K562 (cell line): ENCODE measurements around the gene GLRX. TPM values are rescaled to one million over a fixed set of nuclear protein-coding genes. Genes with fewer than 3 reads are reported as not detected.

Source experiments
- BCOR ChIP-seq: fragments of 450-650 bp; IDR thresholded peaks from 2 replicates; pipeline ENCODE4 v1.6.1; 2016
- PATZ1 ChIP-seq: fragments of 250-450 bp; sonication (Bioruptor Pico); IDR thresholded peaks from 2 replicates; pipeline ENCODE4 v1.5.0; 2020; ENCODE audit warnings: mild to moderate bottlenecking, borderline replicate concordance
- STAT6 ChIP-seq: sonication (generic); formaldehyde crosslinking; IDR thresholded peaks from 2 replicates; pipeline ENCODE4 v1.8.1; 2023; ENCODE audit warnings: mild to moderate bottlenecking, missing genetic modification reagents
- TAF7 ChIP-seq: fragments of 450-650 bp; IDR thresholded peaks from 2 replicates; pipeline ENCODE4 v1.6.1; 2016; ENCODE audit warnings: missing genetic modification characterization, missing compliant biosample characterization
- ZBTB5 ChIP-seq: fragments of 450-650 bp; IDR thresholded peaks from 2 replicates; pipeline ENCODE4 v1.6.1; 2017; ENCODE audit warnings: antibody characterized with exemption
- ZNF224 ChIP-seq: sonication (generic); formaldehyde crosslinking; IDR thresholded peaks from 2 replicates; pipeline ENCODE4 v1.8.0; 2022; ENCODE audit warnings: mild to moderate bottlenecking, missing genetic modification reagents
- ZNF311 ChIP-seq: fragments of 250-450 bp; sonication (Bioruptor Pico); IDR thresholded peaks from 2 replicates; pipeline ENCODE4 v1.4.0; 2020; ENCODE audit warnings: mild to moderate bottlenecking, moderate library complexity
- polyA plus RNA-seq, 8 experiments: library from polyadenylated mRNA; depleted of rRNA in 4 of 8; stranded (reverse) in 5 of 8; unstranded in 3 of 8; fragments of >200 nt; fragmentation: Nextera tagmentation in 2 of 8; fragmentation: Illumina TruSeq in 1 of 8; extraction: Ambion mirVana in 2 of 8; extraction: Trizol in 1 of 8; gene quantifications; 2 replicates each; pipeline versions ENCODE4 v1.2.1 to v1.2.3, GENCODE V29; 2011 to 2014; ENCODE audit warnings: inconsistent platforms in 1 of 8, missing spikeins in 1 of 8
- total RNA-seq, 7 experiments: library from RNA; depleted of rRNA in 6 of 7; stranded (reverse); fragments of >200 nt in 6 of 7; fragmentation: Illumina TruSeq in 2 of 7; extraction: Trizol in 2 of 7; gene quantifications; 2 replicates each; pipeline versions ENCODE4 v1.2.1 to v1.2.3, GENCODE V29; 2011 to 2021; ENCODE audit warnings: low replicate concordance in 1 of 7

Gene GLRX
- total and polyA plus RNA-seq, 9 of the 15 experiments (the other 6 are each of a cell fraction or from before 2014, with no cell fraction given), result 2.3 to 11.2 (median 4.6) TPM

GRCh38 chr5:95864944-95865504, 42.5 kb upstream of the GLRX start (continued):
- no peak for TF ChIP-seq TAF7 (tag)
- no peak for TF ChIP-seq ZNF311 (CRISPR knock-in tag)
- no peak for TF ChIP-seq STAT6 (CRISPR knock-in tag)
- TF ChIP-seq PATZ1 (CRISPR knock-in tag), result no peak
- TF ChIP-seq ZNF224 (CRISPR knock-in tag), result no peak
- TF ChIP-seq BCOR, result no peak
- no peak for TF ChIP-seq ZBTB5
